K562 (cell line): ENCODE data around the gene MAP4K1. TPM values are rescaled to one million over a fixed set of nuclear protein-coding genes. Genes with fewer than 3 reads are reported as not detected.

Source experiments
- ATAC-seq: fragments of 200-7000 bp; cut with Tn5 transposase; 3 replicates; pipeline ENCODE4 v1.9.1; 2020; ENCODE audit warnings: moderate library complexity
- BruUV-seq: library from RNA; stranded (reverse); fragments of 400-500 nt; replicated peaks from 2 replicates; lab custom pipeline; 2021; lab: Mats Ljungman, UMichigan
- CTCF ChIA-PET: fragments of 300-600 bp; formaldehyde crosslinking; extraction: SDS; loops from one replicate; lab custom pipeline; 2021; ENCODE audit warnings: low intra/inter-chr PET ratio; lab: Yijun Ruan, JAX
- POLR2A ChIA-PET: fragments of 300-600, 350-650 bp; sonication (Branson Sonifier 250); formaldehyde crosslinking; extraction: SDS; loops from one replicate; lab custom pipeline; 2021; ENCODE audit warnings: antibody characterized with exemption, inconsistent platforms; lab: Yijun Ruan, JAX
- DNase-seq, 4 experiments: peaks; one replicate each; pipeline versions ENCODE4 v3.0.0 to v3.0.0-alpha.2; 2011 to 2018; ENCODE audit warnings: low spot score in 3 of 4, mixed read lengths in 3 of 4; ENCODE audit errors: extremely low read depth in 1 of 4
- FAIRE-seq: peaks from 2 replicates; lab custom pipeline; 2011; peaks lifted over from hg19 to GRCh38; lab: Jason Lieb, UNC
- H2AFZ ChIP-seq: 2 replicates; pipeline ENCODE4 v1.6.0; 2011; ENCODE audit warnings: low read depth, low read length, control low read depth, inconsistent platforms
- H3K27ac ChIP-seq: fragments of 200-600 bp; 3 replicates; pipeline ENCODE4 v1.8.0; 2011; ENCODE audit warnings: low read depth, mild to moderate bottlenecking, control low read depth, inconsistent platforms, low read length, moderate library complexity, mixed read lengths; ENCODE audit errors: extremely low read depth
- H3K27me3 ChIP-seq, 2 experiments: fragments of 300-600 bp in 1 of 2; 2 replicates in 1 of 2; 3 replicates in 1 of 2; pipeline versions ENCODE4 v1.6.0 to v1.8.0; 2011; ENCODE audit warnings: inconsistent platforms in 2 of 2, low read length in 2 of 2, mild to moderate bottlenecking in 1 of 2, mixed read lengths in 1 of 2, moderate library complexity in 1 of 2; ENCODE audit not compliant: control insufficient read depth in 2 of 2, insufficient read depth in 2 of 2
- H3K36me3 ChIP-seq: fragments of 300-600 bp; 3 replicates; pipeline ENCODE4 v1.8.0; 2011; ENCODE audit warnings: mild to moderate bottlenecking, low read length, inconsistent platforms; ENCODE audit not compliant: control insufficient read depth, insufficient read depth
- H3K4me1 ChIP-seq, 2 experiments: fragments of 200-600 bp in 1 of 2; replicated peaks in 1 of 2; 2 replicates in 1 of 2; 3 replicates in 1 of 2; pipeline versions ENCODE4 v1.5.1 to v1.8.0; 2011; ENCODE audit warnings: inconsistent platforms in 2 of 2, low read length in 2 of 2, mild to moderate bottlenecking in 1 of 2, mixed read lengths in 1 of 2, moderate library complexity in 1 of 2; ENCODE audit not compliant: control insufficient read depth in 2 of 2, insufficient read depth in 2 of 2
- H3K4me2 ChIP-seq: 2 replicates; pipeline ENCODE4 v1.6.1; 2011; ENCODE audit warnings: low read length, control low read depth, inconsistent platforms, mixed read lengths; ENCODE audit not compliant: insufficient read depth
- H3K4me3 ChIP-seq: fragments of 200-600 bp; sonication (generic), shearing (Covaris generic); 2 replicates; pipeline ENCODE4 v1.5.1; 2016; ENCODE audit warnings: control low read depth, inconsistent platforms
- H3K79me2 ChIP-seq: fragments of 200-600 bp; 3 replicates; pipeline ENCODE4 v1.8.0; 2011; ENCODE audit warnings: low read length, inconsistent platforms; ENCODE audit not compliant: control insufficient read depth, insufficient read depth
- H3K9ac ChIP-seq, 2 experiments: 2 replicates each; pipeline versions ENCODE4 v1.6.0 to v1.6.1; 2011; ENCODE audit warnings: low read depth in 2 of 2, low read length in 2 of 2, control low read depth in 1 of 2, inconsistent platforms in 1 of 2, mild to moderate bottlenecking in 1 of 2, mixed read lengths in 1 of 2; ENCODE audit not compliant: insufficient read depth in 1 of 2
- H3K9me1 ChIP-seq: one replicate; pipeline ENCODE4 v1.6.0; 2011; ENCODE audit warnings: inconsistent platforms, mild to moderate bottlenecking, low read length, moderate library complexity; ENCODE audit not compliant: control insufficient read depth, insufficient read depth
- H3K9me3 ChIP-seq: replicated peaks from 2 replicates; pipeline ENCODE4 v1.5.1; 2011; ENCODE audit warnings: low read depth, low read length, inconsistent platforms; ENCODE audit not compliant: control insufficient read depth, insufficient read depth
- H4K20me1 ChIP-seq: replicated peaks from 2 replicates; pipeline ENCODE4 v1.6.1; 2011; ENCODE audit warnings: low read length, inconsistent platforms, mixed read lengths; ENCODE audit not compliant: control insufficient read depth, insufficient read depth
- ASH1L ChIP-seq: fragments of 450-650 bp; IDR thresholded peaks from 2 replicates; pipeline ENCODE4 v1.6.1; 2018; ENCODE audit warnings: borderline replicate concordance, mild to moderate bottlenecking, low read depth; ENCODE audit not compliant: partially characterized antibody
- GTF2F1 ChIP-seq: IDR thresholded peaks from 2 replicates; pipeline ENCODE4 v1.6.1; 2011; ENCODE audit warnings: low read depth, low read length, improper control_type of control experiment
- PHB ChIP-seq: fragments of 250-450 bp; sonication (Bioruptor Pico); IDR thresholded peaks from 2 replicates; pipeline ENCODE4 v1.5.0; 2021
- RBBP5 ChIP-seq: fragments of 200-600 bp; sonication (generic); IDR thresholded peaks from 2 replicates; pipeline ENCODE4 v1.6.1; 2012; ENCODE audit warnings: borderline replicate concordance, mild to moderate bottlenecking, low read length, control low read depth, inconsistent platforms; ENCODE audit not compliant: insufficient read depth, poor library complexity, severe bottlenecking
- RBM15 ChIP-seq: fragments of 200-400 bp; formaldehyde crosslinking; IDR thresholded peaks from 2 replicates; pipeline ENCODE4 v1.6.1; 2018; ENCODE audit warnings: mild to moderate bottlenecking, low read length, moderate library complexity; ENCODE audit not compliant: insufficient read depth
- TOE1 ChIP-seq, 2 experiments: fragments of 450-650 bp in 1 of 2; sonication (generic) in 1 of 2; formaldehyde crosslinking in 1 of 2; IDR thresholded peaks; 2 replicates each; pipeline versions ENCODE4 v1.7.1 to v1.8.0; 2016 to 2022; ENCODE audit warnings: borderline replicate concordance in 2 of 2, mild to moderate bottlenecking in 2 of 2, antibody characterized with exemption in 1 of 2, inconsistent platforms in 1 of 2, low read depth in 1 of 2, missing genetic modification reagents in 1 of 2, moderate library complexity in 1 of 2
- WGBS: fragments of 100-300 bp; shearing (Covaris generic); methylation state at CpG from one replicate; pipeline ENCODE4 v1.1.6; 2016; ENCODE audit warnings: low coverage, mixed read lengths; ENCODE audit not compliant: insufficient coverage; ENCODE audit errors: missing lambda C conversion rate; 5-methylcytosine and 5-hydroxymethylcytosine counted together
- in situ Hi-C: fragments of 300-500 bp; cut with MboI; formaldehyde crosslinking; loops from 4 replicates; pipeline ENCODE4 v1.15.0; 2018; ENCODE audit warnings: inconsistent platforms, mixed read lengths
- intact Hi-C: fragments of 100-400 bp; cut with micrococcal nuclease; formaldehyde crosslinking; loops from 2 replicates; pipeline ENCODE4 v1.14.2; 2022
- polyA plus RNA-seq, 8 experiments: library from polyadenylated mRNA; depleted of rRNA in 4 of 8; stranded (reverse) in 5 of 8; unstranded in 3 of 8; fragments of >200 nt; fragmentation: Nextera tagmentation in 2 of 8; fragmentation: Illumina TruSeq in 1 of 8; extraction: Ambion mirVana in 2 of 8; extraction: Trizol in 1 of 8; gene quantifications; 2 replicates each; pipeline versions ENCODE4 v1.2.1 to v1.2.3, GENCODE V29; 2011 to 2014; ENCODE audit warnings: inconsistent platforms in 1 of 8, missing spikeins in 1 of 8
- total RNA-seq, 7 experiments: library from RNA; depleted of rRNA in 6 of 7; stranded (reverse); fragments of >200 nt in 6 of 7; fragmentation: Illumina TruSeq in 2 of 7; extraction: Trizol in 2 of 7; gene quantifications; 2 replicates each; pipeline versions ENCODE4 v1.2.1 to v1.2.3, GENCODE V29; 2011 to 2021; ENCODE audit warnings: low replicate concordance in 1 of 7
- TF ChIP-seq, protein P1 (sequence below): fragments of 250-450 bp; sonication (Bioruptor Pico); IDR thresholded peaks from 2 replicates; pipeline ENCODE4 v1.5.0; 2021; ENCODE audit warnings: mild to moderate bottlenecking, borderline replicate concordance
- TF ChIP-seq, protein P2 (sequence below): fragments of 250-450 bp; sonication (Bioruptor Pico); IDR thresholded peaks from 2 replicates; pipeline ENCODE4 v1.8.0; 2021; ENCODE audit warnings: moderate library complexity, mild to moderate bottlenecking, inconsistent platforms
- TF ChIP-seq, protein P3 (sequence below): IDR thresholded peaks from 3 replicates; pipeline ENCODE4 v1.6.1; 2011; ENCODE audit warnings: borderline replicate concordance, mild to moderate bottlenecking; ENCODE audit not compliant: insufficient read length, insufficient read depth
- TF ChIP-seq, protein P4 (sequence below): fragments of 250-450 bp; sonication (Bioruptor Pico); IDR thresholded peaks from 2 replicates; pipeline ENCODE4 v1.8.0; 2021; ENCODE audit warnings: borderline replicate concordance, mild to moderate bottlenecking, moderate library complexity; ENCODE audit not compliant: poor library complexity, severe bottlenecking

The MAP4K1 gene
- total and polyA plus RNA-seq, 9 of the 15 experiments (the other 6 are each of a cell fraction or from before 2014, with no cell fraction given) = 0.14 to 3.2 (median 0.73) TPM; not detected in 1

DNA sequence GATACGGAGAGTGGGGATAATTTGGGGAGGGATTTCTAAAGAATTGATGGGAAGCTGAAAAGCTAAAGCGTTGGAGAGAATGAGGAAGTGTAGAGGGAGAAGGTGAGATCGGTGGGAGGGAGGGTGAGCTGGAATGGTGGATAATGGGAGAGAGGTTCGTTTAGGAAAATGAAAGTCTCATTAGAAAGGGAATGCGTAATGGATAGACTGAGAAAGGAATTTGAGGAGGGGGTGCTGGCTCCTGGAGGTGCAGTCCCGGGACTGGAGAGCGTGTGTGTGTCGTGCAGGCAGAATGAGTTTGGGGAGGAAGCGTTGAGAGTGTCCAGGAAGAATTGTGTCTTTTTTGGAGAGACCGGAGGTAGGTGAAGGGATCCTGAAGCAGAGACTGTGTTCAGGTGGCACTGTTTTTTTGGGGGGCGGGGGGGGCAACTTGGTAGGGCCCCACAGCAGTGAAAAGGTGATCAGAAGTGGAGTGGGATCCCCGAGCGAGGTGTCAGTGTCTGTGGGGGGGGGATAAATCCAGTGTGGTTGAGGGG lies 31.1 kb upstream of the MAP4K1 start (continued):
- TF ChIP-seq, protein P1, sequence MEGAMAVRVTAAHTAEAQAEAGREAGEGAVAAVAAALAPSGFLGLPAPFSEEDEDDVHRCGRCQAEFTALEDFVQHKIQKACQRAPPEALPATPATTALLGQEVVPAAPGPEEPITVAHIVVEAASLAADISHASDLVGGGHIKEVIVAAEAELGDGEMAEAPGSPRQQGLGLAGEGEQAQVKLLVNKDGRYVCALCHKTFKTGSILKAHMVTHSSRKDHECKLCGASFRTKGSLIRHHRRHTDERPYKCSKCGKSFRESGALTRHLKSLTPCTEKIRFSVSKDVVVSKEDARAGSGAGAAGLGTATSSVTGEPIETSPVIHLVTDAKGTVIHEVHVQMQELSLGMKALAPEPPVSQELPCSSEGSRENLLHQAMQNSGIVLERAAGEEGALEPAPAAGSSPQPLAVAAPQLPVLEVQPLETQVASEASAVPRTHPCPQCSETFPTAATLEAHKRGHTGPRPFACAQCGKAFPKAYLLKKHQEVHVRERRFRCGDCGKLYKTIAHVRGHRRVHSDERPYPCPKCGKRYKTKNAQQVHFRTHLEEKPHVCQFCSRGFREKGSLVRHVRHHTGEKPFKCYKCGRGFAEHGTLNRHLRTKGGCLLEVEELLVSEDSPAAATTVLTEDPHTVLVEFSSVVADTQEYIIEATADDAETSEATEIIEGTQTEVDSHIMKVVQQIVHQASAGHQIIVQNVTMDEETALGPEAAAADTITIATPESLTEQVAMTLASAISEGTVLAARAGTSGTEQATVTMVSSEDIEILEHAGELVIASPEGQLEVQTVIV = no peak
- TF ChIP-seq TOE1 (IDR thresholded peaks at IDR 0.05; ENCODE audit: borderline replicate concordance) (no peak), TOE1 (CRISPR knock-in tag; IDR thresholded peaks at IDR 0.05; ENCODE audit: borderline replicate concordance, low read depth) (no peak)

DNA sequence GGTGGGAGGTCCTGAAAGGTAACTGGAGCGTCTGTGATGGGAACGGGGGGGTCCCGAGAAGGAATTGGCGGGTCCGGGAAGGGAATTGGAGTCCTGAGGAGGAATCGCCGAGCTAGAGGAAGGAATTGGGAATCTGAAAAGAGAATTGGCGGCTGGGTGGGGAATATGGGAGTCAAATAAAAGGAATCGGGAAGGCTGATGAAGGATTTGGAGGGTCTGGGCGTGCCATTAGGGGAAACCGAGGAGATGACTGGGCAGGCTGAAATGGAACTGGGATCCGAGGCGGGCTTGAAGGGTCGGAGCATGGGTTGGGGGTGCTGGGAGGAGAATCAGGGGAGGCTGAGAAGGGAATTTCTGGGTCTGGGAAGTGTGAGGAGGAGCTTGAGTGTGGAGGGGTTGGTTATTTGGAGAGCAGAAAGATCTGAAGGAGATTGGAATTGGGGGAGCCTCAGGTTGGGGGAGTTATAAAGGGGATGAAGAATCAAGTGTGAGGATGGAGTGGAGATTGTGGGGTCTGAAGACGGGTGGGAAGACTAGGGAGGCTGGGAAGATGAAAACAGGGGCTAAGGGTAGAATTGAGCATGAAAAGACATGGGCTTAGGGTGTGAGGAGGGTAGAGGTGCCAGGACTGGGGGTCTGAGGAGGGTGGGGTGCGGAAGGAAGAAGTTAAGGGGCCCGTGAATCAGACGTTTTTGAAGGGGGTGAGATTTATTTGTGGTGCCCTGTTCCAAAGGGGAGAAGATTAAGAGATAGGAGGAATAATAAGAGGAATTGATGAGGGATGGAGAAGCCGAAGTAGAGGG lies 30.4 kb upstream of the MAP4K1 start:
- WGBS = under 1% methylated on average over 15 of the region's 19 CpGs
- POLR2A ChIA-PET = interaction anchor here (0.6 to 3.8 kb wide), 10 partner anchors 9 to 98 kb away, joined by 3 to 17 read pairs (median 4); partner anchors contain the start of gene EIF3K
- CTCF ChIA-PET = no interaction called here
- H3K4me3 ChIP-seq = peak overlapping the region; percentile 99
- H3K9me1 ChIP-seq = no peaks in the 10 kb centered on the region
- no peak for DNase-seq
- no peaks in the 10 kb centered on the region for H3K9me3 ChIP-seq
- peak overlapping the region; percentile 62; the same call in 1 of the 2 replicates for H2AFZ ChIP-seq
- H3K4me2 ChIP-seq = peak overlapping the region; percentile 94
- no peak for FAIRE-seq
- peak overlapping the region; percentile 83 for H3K27ac ChIP-seq
- H3K36me3 ChIP-seq = peaks cover 12% of the 10 kb centered on the region; the same call in 2 of the 3 replicates
- peaks cover 29% of the 10 kb centered on the region for H4K20me1 ChIP-seq
- intact Hi-C loops = loop anchor here (1.0 kb wide), 1 partner anchor 11 kb away; no protein-coding TSS in a partner anchor
- H3K9ac ChIP-seq = peak overlapping the region; percentile 89 to 97
- no TSS peak for BruUV-seq
- in situ Hi-C loops = no loop called here
- no peak for ATAC-seq
- H3K4me1 ChIP-seq = peaks cover 31 to 41% of the 10 kb centered on the region in 2 experiments
- no peaks in the 10 kb centered on the region for H3K27me3 ChIP-seq
- peaks cover 58% of the 10 kb centered on the region for H3K79me2 ChIP-seq
- TF ChIP-seq ASH1L = no peak
- TF ChIP-seq RBM15 = no peak
- peak; percentile 54 for TF ChIP-seq RBBP5
- no peak for TF ChIP-seq PHB (CRISPR knock-in tag)
- TF ChIP-seq, protein P2, sequence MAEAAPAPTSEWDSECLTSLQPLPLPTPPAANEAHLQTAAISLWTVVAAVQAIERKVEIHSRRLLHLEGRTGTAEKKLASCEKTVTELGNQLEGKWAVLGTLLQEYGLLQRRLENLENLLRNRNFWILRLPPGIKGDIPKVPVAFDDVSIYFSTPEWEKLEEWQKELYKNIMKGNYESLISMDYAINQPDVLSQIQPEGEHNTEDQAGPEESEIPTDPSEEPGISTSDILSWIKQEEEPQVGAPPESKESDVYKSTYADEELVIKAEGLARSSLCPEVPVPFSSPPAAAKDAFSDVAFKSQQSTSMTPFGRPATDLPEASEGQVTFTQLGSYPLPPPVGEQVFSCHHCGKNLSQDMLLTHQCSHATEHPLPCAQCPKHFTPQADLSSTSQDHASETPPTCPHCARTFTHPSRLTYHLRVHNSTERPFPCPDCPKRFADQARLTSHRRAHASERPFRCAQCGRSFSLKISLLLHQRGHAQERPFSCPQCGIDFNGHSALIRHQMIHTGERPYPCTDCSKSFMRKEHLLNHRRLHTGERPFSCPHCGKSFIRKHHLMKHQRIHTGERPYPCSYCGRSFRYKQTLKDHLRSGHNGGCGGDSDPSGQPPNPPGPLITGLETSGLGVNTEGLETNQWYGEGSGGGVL (CRISPR knock-in tag) = no peak
- TF ChIP-seq, protein P3, sequence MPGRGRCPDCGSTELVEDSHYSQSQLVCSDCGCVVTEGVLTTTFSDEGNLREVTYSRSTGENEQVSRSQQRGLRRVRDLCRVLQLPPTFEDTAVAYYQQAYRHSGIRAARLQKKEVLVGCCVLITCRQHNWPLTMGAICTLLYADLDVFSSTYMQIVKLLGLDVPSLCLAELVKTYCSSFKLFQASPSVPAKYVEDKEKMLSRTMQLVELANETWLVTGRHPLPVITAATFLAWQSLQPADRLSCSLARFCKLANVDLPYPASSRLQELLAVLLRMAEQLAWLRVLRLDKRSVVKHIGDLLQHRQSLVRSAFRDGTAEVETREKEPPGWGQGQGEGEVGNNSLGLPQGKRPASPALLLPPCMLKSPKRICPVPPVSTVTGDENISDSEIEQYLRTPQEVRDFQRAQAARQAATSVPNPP = no peak
- TF ChIP-seq, protein P4, sequence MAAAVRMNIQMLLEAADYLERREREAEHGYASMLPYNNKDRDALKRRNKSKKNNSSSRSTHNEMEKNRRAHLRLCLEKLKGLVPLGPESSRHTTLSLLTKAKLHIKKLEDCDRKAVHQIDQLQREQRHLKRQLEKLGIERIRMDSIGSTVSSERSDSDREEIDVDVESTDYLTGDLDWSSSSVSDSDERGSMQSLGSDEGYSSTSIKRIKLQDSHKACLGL = no peak
- no peak for TF ChIP-seq GTF2F1
